ENCODE data around the gene DNAAF5.

Gene DNAAF5

GRCh38 chr7:805261-805660 is 78.8 kb downstream of the DNAAF5 start:
- no peaks in the 10 kb centered on the region for H3K79me1 ChIP-seq (ENCODE audit: low read depth, low read length)
- H2AK5ac ChIP-seq (ENCODE audit: low read depth, low read length): no peak overlapping the region
- peak overlapping the region; percentile 30 for H3K9ac ChIP-seq (ENCODE audit: low read depth, low read length, poor library complexity)
- no peak overlapping the region for H2BK15ac ChIP-seq (ENCODE audit: low read length)
- H3K27ac ChIP-seq (replicated peaks; ENCODE audit: low read length): no peak overlapping the region
- no peak overlapping the region for H3K4me3 ChIP-seq (ENCODE audit: low read length in 2 of 2)
- no peak overlapping the region for H2BK5ac ChIP-seq (ENCODE audit: low read length)
- no CpG with 5 or more reads among the region's 18 CpGs for WGBS, 2 donors (ENCODE audit: extremely low coverage in 2 of 2, insufficient read length in 2 of 2, insufficient replicate concordance in 1 of 2)
- H3K36me3 ChIP-seq (replicated peaks in 1 of 2; ENCODE audit: control insufficient read depth in 2 of 2, insufficient read depth in 2 of 2, low read length in 2 of 2): no peaks in the 10 kb centered on the region
- H3K4ac ChIP-seq (ENCODE audit: low read length): no peak overlapping the region
- no peak overlapping the region for H3K18ac ChIP-seq (ENCODE audit: low read length)
- peaks cover 0 to 3% of the 10 kb centered on the region in 2 donors for H3K4me1 ChIP-seq (ENCODE audit: control insufficient read depth in 2 of 2, insufficient read depth in 1 of 2, low read depth in 1 of 2, low read length in 2 of 2)
- H4K8ac ChIP-seq (ENCODE audit: low read depth, low read length): no peak overlapping the region
- DNase-seq (ENCODE audit: low spot score): no peak
- no peak overlapping the region for H4K91ac ChIP-seq (ENCODE audit: low read depth, low read length, poor library complexity)
- H3K27me3 ChIP-seq (ENCODE audit: control insufficient read depth in 3 of 3, insufficient read depth in 3 of 3, low read depth in 1 of 3, low read length in 3 of 3): no peaks in the 10 kb centered on the region
- no peak overlapping the region for H3K4me2 ChIP-seq (ENCODE audit: insufficient read depth, low read length, poor library complexity, severe bottlenecking)
- H3K14ac ChIP-seq (ENCODE audit: low read length): no peak overlapping the region
- H2AFZ ChIP-seq (ENCODE audit: low read length): no peak overlapping the region
- H3K9me3 ChIP-seq (replicated peaks in 1 of 2; ENCODE audit: control insufficient read depth in 2 of 2, insufficient read depth in 1 of 2, low read depth in 1 of 2, low read length in 2 of 2): peaks cover 0 to 1% of the 10 kb centered on the region in 2 donors
- no peak overlapping the region for H2BK12ac ChIP-seq (ENCODE audit: low read length)
- H2BK120ac ChIP-seq (ENCODE audit: low read depth, low read length): no peak overlapping the region
- H3K23ac ChIP-seq (ENCODE audit: low read depth, low read length, poor library complexity): no peak overlapping the region

- Histone ChIP-seq H2BK12ac (ENCODE audit: low read length) (no peak overlapping the region), H3K27ac (replicated peaks; ENCODE audit: low read length) (peak overlapping the region; percentile 86), H2BK120ac (ENCODE audit: low read depth, low read length) (no peak overlapping the region), H3K18ac (ENCODE audit: low read length) (peak overlapping the region; percentile 92), H3K23ac (ENCODE audit: low read depth, low read length, poor library complexity) (peak overlapping the region; percentile 85), H3K9me3 (replicated peaks in 1 of 2; ENCODE audit: control insufficient read depth in 2 of 2, insufficient read depth in 1 of 2, low read depth in 1 of 2, low read length in 2 of 2) (peaks cover 2 to 9% of the 10 kb centered on the region in 2 donors), H3K27me3 (ENCODE audit: control insufficient read depth in 3 of 3, insufficient read depth in 3 of 3, low read depth in 1 of 3, low read length in 3 of 3) (no peaks in the 10 kb centered on the region), H2AFZ (ENCODE audit: low read length) (peak overlapping the region; percentile 96), H2BK5ac (ENCODE audit: low read length) (peak overlapping the region; percentile 4), H2AK5ac (ENCODE audit: low read depth, low read length) (no peak overlapping the region), H2BK15ac (ENCODE audit: low read length) (peak overlapping the region; percentile 58), H3K4me3 (ENCODE audit: low read length in 2 of 2) (peak overlapping the region; percentile 78 to 92), H3K4ac (ENCODE audit: low read length) (no peak overlapping the region), H3K4me1 (ENCODE audit: control insufficient read depth in 2 of 2, insufficient read depth in 1 of 2, low read depth in 1 of 2, low read length in 2 of 2) (peaks cover 6 to 10% of the 10 kb centered on the region in 2 donors), H3K14ac (ENCODE audit: low read length) (peak overlapping the region; percentile 71), H4K8ac (ENCODE audit: low read depth, low read length) (no peak overlapping the region), H3K36me3 (replicated peaks in 1 of 2; ENCODE audit: control insufficient read depth in 2 of 2, insufficient read depth in 2 of 2, low read length in 2 of 2) (peaks cover 0 to 5% of the 10 kb centered on the region in 2 donors), H3K79me1 (ENCODE audit: low read depth, low read length) (peaks cover 9% of the 10 kb centered on the region), H3K4me2 (ENCODE audit: insufficient read depth, low read length, poor library complexity, severe bottlenecking) (peak overlapping the region; percentile 64), H4K91ac (ENCODE audit: low read depth, low read length, poor library complexity) (no peak overlapping the region), H3K9ac (ENCODE audit: low read depth, low read length, poor library complexity) (peak overlapping the region; percentile 21)
- WGBS, 2 donors (ENCODE audit: extremely low coverage in 2 of 2, insufficient read length in 2 of 2, insufficient replicate concordance in 1 of 2): no CpG with 5 or more reads among the region's 56 CpGs
- DNase-seq (ENCODE audit: low spot score): peak; percentile 80
Observed at GRCh38 chr7:815284-816216, 89.1 kb downstream of the DNAAF5 start.

GRCh38 chr7:816300-816750 is 89.8 kb downstream of the DNAAF5 start:
- Histone ChIP-seq H3K27me3 (ENCODE audit: control insufficient read depth in 3 of 3, insufficient read depth in 3 of 3, low read depth in 1 of 3, low read length in 3 of 3) (no peaks in the 10 kb centered on the region), H4K8ac (ENCODE audit: low read depth, low read length) (no peak overlapping the region), H3K18ac (ENCODE audit: low read length) (no peak overlapping the region), H2BK12ac (ENCODE audit: low read length) (no peak overlapping the region), H3K27ac (replicated peaks; ENCODE audit: low read length) (peak overlapping the region; percentile 86), H3K79me1 (ENCODE audit: low read depth, low read length) (peaks cover 9% of the 10 kb centered on the region), H3K4me1 (ENCODE audit: control insufficient read depth in 2 of 2, insufficient read depth in 1 of 2, low read depth in 1 of 2, low read length in 2 of 2) (peaks cover 6 to 10% of the 10 kb centered on the region in 2 donors), H2BK15ac (ENCODE audit: low read length) (no peak overlapping the region), H4K91ac (ENCODE audit: low read depth, low read length, poor library complexity) (no peak overlapping the region), H3K4ac (ENCODE audit: low read length) (no peak overlapping the region), H2BK5ac (ENCODE audit: low read length) (peak overlapping the region; percentile 87), H3K4me3 (ENCODE audit: low read length in 2 of 2) (peak overlapping the region; percentile 78 to 92), H3K9ac (ENCODE audit: low read depth, low read length, poor library complexity) (peak overlapping the region; percentile 88), H3K9me3 (replicated peaks in 1 of 2; ENCODE audit: control insufficient read depth in 2 of 2, insufficient read depth in 1 of 2, low read depth in 1 of 2, low read length in 2 of 2) (peaks cover 2 to 9% of the 10 kb centered on the region in 2 donors), H2BK120ac (ENCODE audit: low read depth, low read length) (no peak overlapping the region), H3K14ac (ENCODE audit: low read length) (no peak overlapping the region), H3K4me2 (ENCODE audit: insufficient read depth, low read length, poor library complexity, severe bottlenecking) (peak overlapping the region; percentile 64), H3K36me3 (replicated peaks in 1 of 2; ENCODE audit: control insufficient read depth in 2 of 2, insufficient read depth in 2 of 2, low read length in 2 of 2) (peaks cover 0 to 5% of the 10 kb centered on the region in 2 donors), H2AK5ac (ENCODE audit: low read depth, low read length) (no peak overlapping the region), H2AFZ (ENCODE audit: low read length) (peak overlapping the region; percentile 96), H3K23ac (ENCODE audit: low read depth, low read length, poor library complexity) (no peak overlapping the region)
- peak; percentile 98 for DNase-seq (ENCODE audit: low spot score)
- WGBS, 2 donors (ENCODE audit: extremely low coverage in 2 of 2, insufficient read length in 2 of 2, insufficient replicate concordance in 1 of 2): no CpG with 5 or more reads among the region's 51 CpGs

Measured in neuronal stem cell (in vitro differentiated cells).